Loucy (cell line): ENCODE measurements around the gene COX10.

Experiments
- EZH2phosphoT487 ChIP-seq: fragments of 200-600 bp; IDR thresholded peaks from 2 replicates; pipeline ENCODE4 v1.6.1; 2018; ENCODE audit warnings: antibody characterized with exemption, mild to moderate bottlenecking, moderate library complexity, borderline replicate concordance
- TF ChIP-seq, protein P1 (sequence below): fragments of 200-600 bp; sonication (generic); conservative IDR thresholded peaks from 2 replicates; pipeline ENCODE4 v1.5.1; 2014; ENCODE audit warnings: mild to moderate bottlenecking, antibody characterized with exemption, low read length

DNA sequence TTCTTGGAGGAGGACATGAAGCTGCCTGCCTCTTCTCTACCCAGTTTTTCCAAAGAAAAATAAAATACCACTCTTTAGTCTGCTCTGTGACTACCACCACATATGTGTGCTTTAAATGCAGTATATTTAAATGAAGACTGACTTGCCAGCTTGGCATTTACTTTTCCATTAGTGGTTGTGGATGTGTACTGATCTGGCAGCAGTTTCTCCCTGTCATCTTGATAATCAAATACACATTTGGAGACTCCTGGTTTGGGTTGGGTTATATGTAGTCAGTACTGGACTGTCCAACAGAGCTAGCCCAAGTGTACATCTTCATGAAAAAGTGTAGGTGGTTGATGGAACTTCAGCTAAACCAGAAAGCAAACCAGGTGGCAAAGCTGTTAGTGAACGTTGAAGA is 19.9 kb downstream of the COX10 start:
- TF ChIP-seq, protein P1, sequence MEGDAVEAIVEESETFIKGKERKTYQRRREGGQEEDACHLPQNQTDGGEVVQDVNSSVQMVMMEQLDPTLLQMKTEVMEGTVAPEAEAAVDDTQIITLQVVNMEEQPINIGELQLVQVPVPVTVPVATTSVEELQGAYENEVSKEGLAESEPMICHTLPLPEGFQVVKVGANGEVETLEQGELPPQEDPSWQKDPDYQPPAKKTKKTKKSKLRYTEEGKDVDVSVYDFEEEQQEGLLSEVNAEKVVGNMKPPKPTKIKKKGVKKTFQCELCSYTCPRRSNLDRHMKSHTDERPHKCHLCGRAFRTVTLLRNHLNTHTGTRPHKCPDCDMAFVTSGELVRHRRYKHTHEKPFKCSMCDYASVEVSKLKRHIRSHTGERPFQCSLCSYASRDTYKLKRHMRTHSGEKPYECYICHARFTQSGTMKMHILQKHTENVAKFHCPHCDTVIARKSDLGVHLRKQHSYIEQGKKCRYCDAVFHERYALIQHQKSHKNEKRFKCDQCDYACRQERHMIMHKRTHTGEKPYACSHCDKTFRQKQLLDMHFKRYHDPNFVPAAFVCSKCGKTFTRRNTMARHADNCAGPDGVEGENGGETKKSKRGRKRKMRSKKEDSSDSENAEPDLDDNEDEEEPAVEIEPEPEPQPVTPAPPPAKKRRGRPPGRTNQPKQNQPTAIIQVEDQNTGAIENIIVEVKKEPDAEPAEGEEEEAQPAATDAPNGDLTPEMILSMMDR, result no peak
- no peak for TF ChIP-seq EZH2phosphoT487
